Measurements from ENCODE around the gene ZNF438. TPM values are rescaled to one million over a fixed set of nuclear protein-coding genes. Genes with fewer than 3 reads are reported as not detected.

ZNF438 gene
- total and polyA plus RNA-seq, 2 of the 13 experiments (the other 11 are each of a cell fraction or from before 2014, with no cell fraction given): 0.75 to 0.83 TPM

DNA sequence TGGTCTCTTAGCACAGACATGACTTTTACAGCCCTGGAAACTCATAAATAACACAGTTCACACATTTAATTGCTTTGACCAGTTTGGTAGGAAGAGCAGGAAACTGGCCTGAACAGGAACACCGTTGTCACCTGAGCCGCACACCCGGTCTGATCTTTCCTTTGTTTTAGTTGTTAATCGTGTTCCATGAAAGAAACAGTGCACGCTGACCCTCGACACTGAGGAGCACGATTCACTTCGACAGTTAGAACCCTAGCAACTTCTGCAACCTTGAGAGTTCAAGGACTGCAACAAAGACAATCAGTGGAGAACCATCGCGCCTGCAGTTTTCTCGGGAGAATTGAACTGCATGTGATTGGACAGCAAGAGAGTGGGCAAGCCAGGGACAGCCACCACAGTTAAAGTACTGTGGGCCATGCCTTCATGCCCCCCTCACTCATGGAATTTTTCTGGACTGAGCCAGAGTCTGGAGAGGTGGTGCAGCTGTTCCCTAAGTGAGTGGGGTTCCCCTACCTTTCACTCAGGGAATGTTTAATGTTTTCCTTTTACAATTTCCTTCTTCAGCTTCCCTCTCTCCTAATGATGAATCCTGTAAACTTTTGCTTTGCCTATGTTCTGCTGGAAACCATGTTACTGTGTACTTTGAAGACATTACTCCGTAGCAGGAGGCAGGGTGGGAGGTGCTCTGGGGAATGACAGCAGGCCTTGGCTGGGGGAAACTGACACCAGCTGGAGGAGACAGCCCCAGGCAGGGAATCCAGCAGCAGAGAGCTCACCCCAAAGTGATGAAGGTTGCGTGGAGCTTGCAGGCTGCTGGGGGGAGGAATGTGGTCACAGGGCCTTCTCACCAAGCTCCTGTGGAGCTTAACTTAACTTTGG, 198.7 kb downstream of the ZNF438 start:
- intact Hi-C loops (cut with micrococcal nuclease; ENCODE audit: unreplicated experiment) (no loop called here), in situ Hi-C loops (cut with HindIII; ENCODE audit: extremely low pct_ligation_motif_present, low pct_unique_long_range_greater_than_20kb) (no loop called here)
- H2AFZ ChIP-seq (ENCODE audit: low read length): no peak overlapping the region
- no peak for TF ChIP-seq ZBTB1 (CRISPR knock-in tag; IDR thresholded peaks at IDR 0.05; ENCODE audit: borderline replicate concordance)
- no peak overlapping the region for H3K27ac ChIP-seq (ENCODE audit: extremely low read length, insufficient read depth, low read length)
- H3K79me2 ChIP-seq (ENCODE audit: insufficient read depth, low read length): no peaks in the 10 kb centered on the region
- no peaks in the 10 kb centered on the region for H3K9me3 ChIP-seq (ENCODE audit: low read length)
- no peak overlapping the region for H3K9ac ChIP-seq (ENCODE audit: insufficient read depth, low read depth, low read length)
- no peaks in the 10 kb centered on the region for H3K36me3 ChIP-seq (replicated peaks in 1 of 2; ENCODE audit: control insufficient read depth in 1 of 2, insufficient read depth in 2 of 2, low read length in 2 of 2)
- FAIRE-seq: no peak
- H3K4me1 ChIP-seq (ENCODE audit: insufficient read depth, low read length): no peaks in the 10 kb centered on the region
- CTCF ChIA-PET (ENCODE audit: low intra/inter-chr PET ratio, low total read pairs): no interaction called here
- H3K4me3 ChIP-seq (replicated peaks in 1 of 3; ENCODE audit: insufficient read depth in 1 of 3, low read depth in 2 of 3, low read length in 3 of 3): no peak overlapping the region
- H3K4me2 ChIP-seq (ENCODE audit: low read depth, low read length): no peak overlapping the region
- POLR2A ChIA-PET: no interaction called here
- no peak for DNase-seq (ENCODE audit: low spot score)
- no TSS peak for BruUV-seq (replicated peaks)
- WGBS (ENCODE audit: low lambda C conversion rate): 36% methylated on average over 12 of the region's 13 CpGs
- H4K20me1 ChIP-seq (ENCODE audit: insufficient read depth, low read length): no peaks in the 10 kb centered on the region
- peaks cover 1 to 53% of the 10 kb centered on the region in 2 experiments; a peak in 4 of 5 replicates for H3K27me3 ChIP-seq (ENCODE audit: control insufficient read depth in 1 of 2, insufficient read depth in 2 of 2, low read length in 2 of 2)
- ATAC-seq: no peak

DNA sequence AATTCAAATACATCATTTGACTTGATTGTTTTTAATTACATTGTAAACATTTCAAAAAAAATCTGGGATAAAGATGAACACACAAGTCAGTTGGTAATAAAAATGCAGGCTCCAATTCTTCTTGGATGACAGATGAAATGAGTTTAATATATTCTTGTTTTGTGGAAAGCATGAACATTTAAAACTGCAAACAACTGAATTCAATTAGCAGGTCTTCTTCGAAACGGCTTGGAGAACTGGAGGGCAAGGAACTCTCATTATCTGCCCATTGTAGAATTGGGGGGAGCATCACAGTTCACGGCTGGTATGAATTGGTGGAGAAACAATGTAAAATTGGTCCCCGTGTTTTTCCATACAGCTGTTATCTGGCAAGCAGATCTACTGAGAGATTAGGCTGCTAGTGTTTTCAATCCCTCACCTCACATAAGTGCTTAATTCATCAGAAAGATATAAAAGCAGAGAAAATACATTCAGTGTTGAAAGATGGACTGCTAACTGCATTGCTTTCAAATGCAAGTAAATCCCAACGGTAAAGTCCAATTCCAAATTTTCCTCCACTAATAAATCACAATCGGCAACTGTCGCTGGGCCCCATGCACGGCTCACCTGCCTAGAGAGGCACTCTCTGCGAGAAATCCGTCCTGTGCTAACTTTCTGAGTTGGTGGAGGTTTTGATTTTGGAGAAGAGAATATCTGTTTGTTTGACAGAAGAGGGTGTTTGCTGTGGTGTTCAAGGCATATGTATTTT, 199.5 kb downstream of the ZNF438 start:
- no peaks in the 10 kb centered on the region for H3K79me2 ChIP-seq (ENCODE audit: insufficient read depth, low read length)
- FAIRE-seq (no peak), ATAC-seq (no peak), DNase-seq (ENCODE audit: low spot score) (no peak)
- WGBS (ENCODE audit: low lambda C conversion rate): 27% methylated on average over 10 of the region's 10 CpGs
- H3K4me1 ChIP-seq (ENCODE audit: insufficient read depth, low read length): no peaks in the 10 kb centered on the region
- H4K20me1 ChIP-seq (ENCODE audit: insufficient read depth, low read length): no peaks in the 10 kb centered on the region
- no peak overlapping the region for H2AFZ ChIP-seq (ENCODE audit: low read length)
- CTCF ChIA-PET (ENCODE audit: low intra/inter-chr PET ratio, low total read pairs): no interaction called here
- H3K27me3 ChIP-seq (ENCODE audit: control insufficient read depth in 1 of 2, insufficient read depth in 2 of 2, low read length in 2 of 2): peaks cover 1 to 56% of the 10 kb centered on the region in 2 experiments; a peak in 4 of 5 replicates
- no peak overlapping the region for H3K4me3 ChIP-seq (replicated peaks in 1 of 3; ENCODE audit: insufficient read depth in 1 of 3, low read depth in 2 of 3, low read length in 3 of 3)
- BruUV-seq (replicated peaks): no TSS peak
- no peak overlapping the region for H3K27ac ChIP-seq (ENCODE audit: extremely low read length, insufficient read depth, low read length)
- no peak overlapping the region for H3K4me2 ChIP-seq (ENCODE audit: low read depth, low read length)
- POLR2A ChIA-PET: no interaction called here
- in situ Hi-C loops (cut with HindIII; ENCODE audit: extremely low pct_ligation_motif_present, low pct_unique_long_range_greater_than_20kb) (no loop called here), intact Hi-C loops (cut with micrococcal nuclease; ENCODE audit: unreplicated experiment) (no loop called here)
- no peaks in the 10 kb centered on the region for H3K36me3 ChIP-seq (replicated peaks in 1 of 2; ENCODE audit: control insufficient read depth in 1 of 2, insufficient read depth in 2 of 2, low read length in 2 of 2)
- no peaks in the 10 kb centered on the region for H3K9me3 ChIP-seq (ENCODE audit: low read length)
- H3K9ac ChIP-seq (ENCODE audit: insufficient read depth, low read depth, low read length): no peak overlapping the region
- TF ChIP-seq RBM22 (optimal IDR thresholded peaks at IDR 0.05; ENCODE audit: low read length) (no peak), KAT8 (CRISPR knock-in tag; IDR thresholded peaks at IDR 0.05) (no peak), ZNF263 (CRISPR knock-in tag; IDR thresholded peaks at IDR 0.05) (no peak), ZNF720 (CRISPR knock-in tag; IDR thresholded peaks at IDR 0.05) (no peak), ZNF660 (CRISPR knock-in tag; IDR thresholded peaks at IDR 0.05; ENCODE audit: borderline replicate concordance, low read depth) (no peak), ZNF326 (CRISPR knock-in tag; IDR thresholded peaks at IDR 0.05; ENCODE audit: borderline replicate concordance) (no peak)
- TF ChIP-seq, protein P1, sequence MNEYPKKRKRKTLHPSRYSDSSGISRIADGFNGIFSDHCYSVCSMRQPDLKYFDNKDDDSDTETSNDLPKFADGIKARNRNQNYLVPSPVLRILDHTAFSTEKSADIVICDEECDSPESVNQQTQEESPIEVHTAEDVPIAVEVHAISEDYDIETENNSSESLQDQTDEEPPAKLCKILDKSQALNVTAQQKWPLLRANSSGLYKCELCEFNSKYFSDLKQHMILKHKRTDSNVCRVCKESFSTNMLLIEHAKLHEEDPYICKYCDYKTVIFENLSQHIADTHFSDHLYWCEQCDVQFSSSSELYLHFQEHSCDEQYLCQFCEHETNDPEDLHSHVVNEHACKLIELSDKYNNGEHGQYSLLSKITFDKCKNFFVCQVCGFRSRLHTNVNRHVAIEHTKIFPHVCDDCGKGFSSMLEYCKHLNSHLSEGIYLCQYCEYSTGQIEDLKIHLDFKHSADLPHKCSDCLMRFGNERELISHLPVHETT (CRISPR knock-in tag; conservative IDR thresholded peaks at IDR 0.05): no peak
- TF ChIP-seq, protein P2, sequence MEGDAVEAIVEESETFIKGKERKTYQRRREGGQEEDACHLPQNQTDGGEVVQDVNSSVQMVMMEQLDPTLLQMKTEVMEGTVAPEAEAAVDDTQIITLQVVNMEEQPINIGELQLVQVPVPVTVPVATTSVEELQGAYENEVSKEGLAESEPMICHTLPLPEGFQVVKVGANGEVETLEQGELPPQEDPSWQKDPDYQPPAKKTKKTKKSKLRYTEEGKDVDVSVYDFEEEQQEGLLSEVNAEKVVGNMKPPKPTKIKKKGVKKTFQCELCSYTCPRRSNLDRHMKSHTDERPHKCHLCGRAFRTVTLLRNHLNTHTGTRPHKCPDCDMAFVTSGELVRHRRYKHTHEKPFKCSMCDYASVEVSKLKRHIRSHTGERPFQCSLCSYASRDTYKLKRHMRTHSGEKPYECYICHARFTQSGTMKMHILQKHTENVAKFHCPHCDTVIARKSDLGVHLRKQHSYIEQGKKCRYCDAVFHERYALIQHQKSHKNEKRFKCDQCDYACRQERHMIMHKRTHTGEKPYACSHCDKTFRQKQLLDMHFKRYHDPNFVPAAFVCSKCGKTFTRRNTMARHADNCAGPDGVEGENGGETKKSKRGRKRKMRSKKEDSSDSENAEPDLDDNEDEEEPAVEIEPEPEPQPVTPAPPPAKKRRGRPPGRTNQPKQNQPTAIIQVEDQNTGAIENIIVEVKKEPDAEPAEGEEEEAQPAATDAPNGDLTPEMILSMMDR (CRISPR knock-in tag; IDR thresholded peaks at IDR 0.05): no peak
- TF ChIP-seq, protein P3, sequence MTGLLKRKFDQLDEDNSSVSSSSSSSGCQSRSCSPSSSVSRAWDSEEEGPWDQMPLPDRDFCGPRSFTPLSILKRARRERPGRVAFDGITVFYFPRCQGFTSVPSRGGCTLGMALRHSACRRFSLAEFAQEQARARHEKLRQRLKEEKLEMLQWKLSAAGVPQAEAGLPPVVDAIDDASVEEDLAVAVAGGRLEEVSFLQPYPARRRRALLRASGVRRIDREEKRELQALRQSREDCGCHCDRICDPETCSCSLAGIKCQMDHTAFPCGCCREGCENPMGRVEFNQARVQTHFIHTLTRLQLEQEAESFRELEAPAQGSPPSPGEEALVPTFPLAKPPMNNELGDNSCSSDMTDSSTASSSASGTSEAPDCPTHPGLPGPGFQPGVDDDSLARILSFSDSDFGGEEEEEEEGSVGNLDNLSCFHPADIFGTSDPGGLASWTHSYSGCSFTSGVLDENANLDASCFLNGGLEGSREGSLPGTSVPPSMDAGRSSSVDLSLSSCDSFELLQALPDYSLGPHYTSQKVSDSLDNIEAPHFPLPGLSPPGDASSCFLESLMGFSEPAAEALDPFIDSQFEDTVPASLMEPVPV (CRISPR knock-in tag; IDR thresholded peaks at IDR 0.05): no peak

Data from HepG2 (cell line).